KMS-11 (cell line): ENCODE measurements around the gene KCTD13.
A peak's percentile ranks its signal among the peaks of the same experiment; 100 is the strongest.
"Not testable (repeated sequence)": the region's sequence is repeated elsewhere in the genome, so short reads cannot be mapped to it uniquely, and the experiment has no call there.

ENCODE experiments used
- H2AFZ ChIP-seq: fragments of 200-600 bp; sonication (generic); 2 replicates; pipeline ENCODE4 v1.6.1; 2016; ENCODE audit warnings: antibody characterized with exemption, mixed run types, low read depth
- H3K27ac ChIP-seq: fragments of 200-600 bp; sonication (generic); 2 replicates; pipeline ENCODE4 v1.6.1; 2016; ENCODE audit warnings: mild to moderate bottlenecking, mixed run types
- H3K27me3 ChIP-seq: fragments of 200-600 bp; sonication (generic); 2 replicates; pipeline ENCODE4 v1.6.1; 2017; ENCODE audit warnings: mild to moderate bottlenecking, low read depth, mixed run types, moderate library complexity; ENCODE audit not compliant: insufficient read depth
- H3K36me3 ChIP-seq: fragments of 200-600 bp; sonication (generic); 2 replicates; pipeline ENCODE4 v1.6.1; 2017; ENCODE audit warnings: mild to moderate bottlenecking, mixed run types; ENCODE audit not compliant: insufficient read depth
- H3K4me1 ChIP-seq: fragments of 200-600 bp; sonication (generic); 2 replicates; pipeline ENCODE4 v1.6.1; 2016; ENCODE audit warnings: mild to moderate bottlenecking, low read depth, mixed run types; ENCODE audit not compliant: poor library complexity, severe bottlenecking
- H3K4me2 ChIP-seq: fragments of 200-600 bp; sonication (generic); 2 replicates; pipeline ENCODE4 v1.7.0; 2016; ENCODE audit warnings: mild to moderate bottlenecking, mixed run types
- H3K4me3 ChIP-seq: fragments of 200-600 bp; sonication (generic); IDR thresholded peaks from 2 replicates; pipeline ENCODE4 v1.6.1; 2017; ENCODE audit warnings: low read depth, low read length, mixed read lengths; ENCODE audit not compliant: insufficient read depth
- H3K79me2 ChIP-seq: fragments of 200-600 bp; sonication (generic); 2 replicates; pipeline ENCODE4 v1.6.1; 2016; ENCODE audit warnings: low read depth, mixed run types; ENCODE audit not compliant: insufficient read depth
- H3K9ac ChIP-seq: fragments of 200-600 bp; sonication (generic); 2 replicates; pipeline ENCODE4 v1.6.1; 2016; ENCODE audit warnings: mild to moderate bottlenecking, mixed run types
- H4K20me1 ChIP-seq: fragments of 200-600 bp; sonication (generic); 2 replicates; pipeline ENCODE4 v1.6.1; 2016; ENCODE audit warnings: mild to moderate bottlenecking, mixed run types; ENCODE audit not compliant: insufficient read depth
- TF ChIP-seq, protein P1 (sequence below): fragments of 200-600 bp; sonication (generic); conservative IDR thresholded peaks from 2 replicates; pipeline ENCODE4 v1.6.1; 2017; ENCODE audit warnings: low read depth, mild to moderate bottlenecking, antibody characterized with exemption, low read length, moderate library complexity, mixed read lengths

Gene KCTD13

DNA sequence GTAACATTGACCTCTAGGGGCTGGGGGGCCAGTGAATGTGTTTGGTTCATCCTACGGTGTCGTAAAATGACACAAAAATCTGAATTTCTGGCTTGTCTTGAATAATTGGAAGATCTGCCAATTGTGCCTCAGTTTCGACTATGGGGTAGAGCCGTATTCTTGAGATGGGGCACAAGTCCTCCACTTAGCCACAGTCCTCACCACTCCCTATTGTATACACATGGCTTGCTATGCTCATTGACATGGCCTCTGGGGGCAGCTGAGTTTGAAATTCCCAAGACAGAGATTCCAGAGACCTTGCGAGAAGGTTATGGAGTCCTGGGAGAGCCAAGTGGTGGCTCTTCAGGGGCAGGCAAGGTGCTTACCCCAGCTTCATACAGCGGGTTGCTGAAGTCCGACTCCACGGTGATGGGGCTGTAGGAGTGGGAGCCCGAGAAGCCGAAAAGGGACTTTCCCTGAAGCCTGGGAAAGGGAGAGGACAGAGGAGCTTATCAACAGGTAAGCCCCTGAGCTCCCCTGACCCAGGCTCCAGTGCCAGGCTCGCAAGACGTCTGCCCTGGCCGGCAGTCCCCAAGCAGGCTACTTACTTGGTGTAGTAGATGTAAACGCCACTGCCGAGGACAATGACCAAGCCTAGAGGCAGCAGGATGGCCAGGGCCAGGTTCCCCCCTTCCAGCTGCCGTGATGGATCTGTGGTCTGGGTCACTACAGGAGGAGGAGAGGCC lies 54.0 kb downstream of the KCTD13 start:
- Histone ChIP-seq H3K4me3 (no peak overlapping the region), H3K36me3 (no peaks in the 10 kb centered on the region), H2AFZ (no peak overlapping the region), H3K27ac (no peak overlapping the region), H3K4me1 (no peaks in the 10 kb centered on the region), H3K79me2 (no peaks in the 10 kb centered on the region), H3K4me2 (no peak overlapping the region), H4K20me1 (no peaks in the 10 kb centered on the region), H3K27me3 (peaks cover 9% of the 10 kb centered on the region; the same call in 1 of the 2 replicates), H3K9ac (no peak overlapping the region)
- TF ChIP-seq, protein P1, sequence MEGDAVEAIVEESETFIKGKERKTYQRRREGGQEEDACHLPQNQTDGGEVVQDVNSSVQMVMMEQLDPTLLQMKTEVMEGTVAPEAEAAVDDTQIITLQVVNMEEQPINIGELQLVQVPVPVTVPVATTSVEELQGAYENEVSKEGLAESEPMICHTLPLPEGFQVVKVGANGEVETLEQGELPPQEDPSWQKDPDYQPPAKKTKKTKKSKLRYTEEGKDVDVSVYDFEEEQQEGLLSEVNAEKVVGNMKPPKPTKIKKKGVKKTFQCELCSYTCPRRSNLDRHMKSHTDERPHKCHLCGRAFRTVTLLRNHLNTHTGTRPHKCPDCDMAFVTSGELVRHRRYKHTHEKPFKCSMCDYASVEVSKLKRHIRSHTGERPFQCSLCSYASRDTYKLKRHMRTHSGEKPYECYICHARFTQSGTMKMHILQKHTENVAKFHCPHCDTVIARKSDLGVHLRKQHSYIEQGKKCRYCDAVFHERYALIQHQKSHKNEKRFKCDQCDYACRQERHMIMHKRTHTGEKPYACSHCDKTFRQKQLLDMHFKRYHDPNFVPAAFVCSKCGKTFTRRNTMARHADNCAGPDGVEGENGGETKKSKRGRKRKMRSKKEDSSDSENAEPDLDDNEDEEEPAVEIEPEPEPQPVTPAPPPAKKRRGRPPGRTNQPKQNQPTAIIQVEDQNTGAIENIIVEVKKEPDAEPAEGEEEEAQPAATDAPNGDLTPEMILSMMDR, result no peak

DNA sequence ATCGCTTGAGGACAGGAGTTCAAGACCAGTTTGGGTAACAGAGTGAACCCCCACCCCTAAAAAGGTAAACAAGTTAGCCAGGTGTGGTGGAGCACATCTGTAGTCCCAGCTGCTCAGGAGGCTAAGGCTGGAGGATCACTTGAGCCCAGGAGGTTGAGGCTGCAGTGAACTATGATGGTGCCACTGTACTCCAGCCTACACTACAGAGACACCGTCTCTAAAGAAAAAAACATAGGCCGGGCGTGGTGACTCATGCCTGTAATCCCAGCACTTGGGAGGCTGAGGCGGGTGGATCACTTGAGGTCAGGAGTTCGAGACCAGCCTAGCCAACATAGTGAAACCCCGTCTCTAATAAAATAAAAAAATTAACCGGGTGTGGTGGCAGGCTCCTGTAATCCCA lies 57.0 kb downstream of the KCTD13 start:
- not testable (repeated sequence) for H3K27me3 ChIP-seq, H4K20me1 ChIP-seq, H3K4me1 ChIP-seq, H3K4me2 ChIP-seq, H3K9ac ChIP-seq, H3K36me3 ChIP-seq, H3K79me2 ChIP-seq, H3K4me3 ChIP-seq, H3K27ac ChIP-seq, H2AFZ ChIP-seq

DNA sequence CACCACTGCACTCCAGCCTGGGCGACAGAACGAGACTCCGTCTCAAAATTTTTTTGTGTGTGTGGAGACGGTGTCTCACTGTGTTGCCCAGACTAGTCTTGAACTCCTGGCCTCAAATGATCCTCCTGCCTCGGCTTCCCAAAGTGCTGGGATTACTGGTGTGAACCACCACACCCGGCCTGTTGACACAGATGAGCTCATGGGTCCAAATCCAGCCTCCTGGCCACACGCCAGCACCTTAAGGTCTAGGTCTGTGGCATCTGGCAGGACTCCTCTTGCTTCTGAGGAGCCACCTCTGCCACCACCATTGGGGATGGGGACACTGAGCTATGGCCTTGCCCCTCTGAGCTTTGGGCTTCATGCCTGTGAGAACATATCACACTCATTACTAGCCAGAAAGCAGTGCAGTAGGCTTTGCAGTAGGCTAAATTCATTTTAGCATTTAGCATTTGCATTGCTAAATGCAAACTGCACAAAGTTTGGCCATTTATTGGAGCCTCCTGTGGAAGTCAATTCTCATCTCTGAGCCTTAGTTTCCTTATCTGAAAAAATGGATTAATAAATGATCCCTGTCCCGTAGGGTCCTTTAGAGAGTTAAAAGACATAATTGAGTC lies 57.5 kb downstream of the KCTD13 start:
- TF ChIP-seq, protein P1, result no peak
- Histone ChIP-seq H3K4me1 (peaks cover 5% of the 10 kb centered on the region), H3K27ac (no peak overlapping the region), H3K9ac (no peak overlapping the region), H3K79me2 (no peaks in the 10 kb centered on the region), H4K20me1 (no peaks in the 10 kb centered on the region), H3K4me2 (no peak overlapping the region), H3K4me3 (no peak overlapping the region), H2AFZ (no peak overlapping the region), H3K36me3 (no peaks in the 10 kb centered on the region), H3K27me3 (no peaks in the 10 kb centered on the region; the same call in 1 of the 2 replicates)

DNA sequence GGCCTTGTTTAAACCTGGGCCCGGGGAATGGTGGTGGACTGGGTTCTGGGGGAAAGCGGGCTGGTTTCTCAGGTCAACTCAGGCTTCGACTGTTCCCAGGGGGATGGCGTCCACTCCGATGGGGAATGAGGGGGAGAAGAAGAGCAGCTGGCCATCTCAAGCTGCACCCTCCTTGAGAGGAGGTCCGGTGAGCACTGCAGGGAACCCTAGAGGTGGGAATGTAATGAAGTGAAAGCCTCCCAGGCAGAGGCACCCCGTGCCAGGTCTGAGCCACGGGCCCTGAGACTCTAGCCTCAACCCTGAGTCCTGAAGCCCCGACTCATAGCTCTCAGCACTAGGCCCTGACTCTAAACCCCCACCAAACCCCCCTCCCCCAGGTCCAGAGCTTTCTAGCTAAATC lies 61.8 kb downstream of the KCTD13 start:
- Histone ChIP-seq H3K4me3 (no peak overlapping the region), H3K9ac (no peak overlapping the region), H3K4me1 (peaks cover 17% of the 10 kb centered on the region), H3K36me3 (peaks cover 4% of the 10 kb centered on the region; the same call in 1 of the 2 replicates), H3K27ac (no peak overlapping the region), H3K79me2 (peaks cover 13% of the 10 kb centered on the region; the same call in 1 of the 2 replicates), H4K20me1 (no peaks in the 10 kb centered on the region), H2AFZ (0 out of 2 replicates have a peak overlapping the region, but pooled peaks have one; percentile 85), H3K27me3 (no peaks in the 10 kb centered on the region; the same call in 1 of the 2 replicates), H3K4me2 (no peak overlapping the region)
- TF ChIP-seq, protein P1, result no peak

DNA sequence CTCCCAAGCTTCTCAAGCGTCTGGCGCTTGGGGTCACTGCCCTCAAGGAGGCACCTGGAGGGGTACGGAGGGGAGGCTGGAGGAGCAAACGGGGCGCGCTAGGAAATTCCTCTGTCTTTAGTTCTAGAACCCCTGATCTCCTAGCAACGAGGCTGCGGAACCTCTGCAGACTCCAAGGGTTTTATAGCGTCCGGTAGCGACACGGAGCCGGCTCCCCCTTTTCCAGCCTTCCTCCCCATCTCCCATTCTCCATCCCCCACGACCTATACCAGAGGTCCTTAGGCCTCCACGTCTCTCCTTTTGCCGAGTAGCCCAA lies 62.4 kb downstream of the KCTD13 start:
- no peak overlapping the region for H3K27ac ChIP-seq

More for the DNA sequence above, 62.4 kb downstream of the KCTD13 start:
- peak overlapping the region; percentile 85; the same call in 1 of the 2 replicates for H3K9ac ChIP-seq
- TF ChIP-seq, protein P1, result no peak; the same call in 1 of the 2 replicates
- H3K27me3 ChIP-seq, result no peaks in the 10 kb centered on the region; the same call in 1 of the 2 replicates
- H3K36me3 ChIP-seq, result peaks cover 4% of the 10 kb centered on the region; the same call in 1 of the 2 replicates
- H3K4me2 ChIP-seq, result peak overlapping the region; percentile 99
- H3K79me2 ChIP-seq, result peaks cover 13% of the 10 kb centered on the region; the same call in 1 of the 2 replicates
- no peak overlapping the region for H3K4me3 ChIP-seq
- peaks cover 17% of the 10 kb centered on the region for H3K4me1 ChIP-seq
- no peaks in the 10 kb centered on the region for H4K20me1 ChIP-seq
- peak overlapping the region; percentile 85 for H2AFZ ChIP-seq
